GM18873 (cell line): ENCODE measurements around the gene NANOG.
"Not testable (repeated sequence)": the region's sequence is repeated elsewhere in the genome, so short reads cannot be mapped to it uniquely, and the experiment has no call there.

Experiments
- ATAC-seq: cut with Tn5 transposase; IDR thresholded peaks from one replicate; pipeline ENCODE4 v1.9.1; 2021; ENCODE audit warnings: mild to moderate bottlenecking, moderate library complexity, moderate number of reproducible peaks; ENCODE audit not compliant: unreplicated experiment, low FRiP score

The NANOG gene

GRCh38 chr12:7798750-7799308, 9.6 kb downstream of the NANOG start:
- ATAC-seq = not testable (repeated sequence)

DNA sequence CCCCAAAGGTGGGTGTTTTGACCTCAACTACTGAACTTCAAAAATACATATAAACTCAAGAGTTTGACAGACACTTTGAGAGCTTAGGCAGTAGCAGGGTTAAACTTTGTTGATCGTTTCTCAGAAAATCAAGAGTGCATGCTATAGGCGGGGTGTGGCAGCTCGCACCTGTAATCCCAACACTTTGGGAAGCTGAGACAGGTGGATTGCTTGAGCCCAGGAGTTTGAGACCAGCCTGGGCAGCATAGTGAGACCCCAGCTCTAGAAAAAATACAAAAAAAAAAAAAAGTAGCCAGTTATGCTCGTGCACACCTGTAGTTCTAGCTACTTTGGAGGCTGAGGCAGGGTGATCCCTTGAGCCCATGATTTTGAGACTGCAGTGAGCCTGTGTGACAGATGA, 12.3 kb downstream of the NANOG start:
- ATAC-seq = no peak

- ATAC-seq = not testable (repeated sequence)
These were observed 17.1 kb downstream of the NANOG start for GRCh38 chr12:7806319-7806718.

DNA sequence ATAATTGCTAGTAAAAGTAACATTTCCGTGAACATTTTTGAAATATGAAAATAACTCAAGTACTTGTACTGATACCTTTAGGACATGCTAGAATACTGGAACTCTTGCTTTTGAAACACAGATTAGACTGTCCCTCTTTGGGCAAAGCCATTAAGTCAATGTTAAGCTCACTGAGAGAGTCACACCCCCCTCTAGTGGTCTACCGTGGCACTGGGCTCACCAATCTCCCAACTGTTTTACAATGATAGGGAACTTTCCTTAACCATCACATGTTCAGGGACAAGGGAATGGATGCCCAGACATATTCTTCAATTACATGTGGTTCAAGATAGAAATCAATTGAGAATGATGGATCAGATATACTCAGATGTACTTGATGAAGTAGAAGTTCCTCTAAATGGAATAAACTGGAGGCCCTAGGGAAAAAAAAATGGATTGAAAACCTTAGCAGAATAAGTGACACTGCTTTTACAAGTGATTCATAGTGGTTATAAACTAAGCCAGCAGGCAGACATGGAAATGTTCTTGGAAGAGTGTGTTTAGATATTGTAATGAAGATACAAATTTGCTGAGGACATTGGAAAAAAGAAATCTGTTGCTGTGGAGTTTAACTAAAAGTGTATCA, 17.8 kb downstream of the NANOG start:
- no peak for ATAC-seq

- ATAC-seq = not testable (repeated sequence)
These were observed 36.6 kb downstream of the NANOG start for GRCh38 chr12:7825754-7826153.

DNA sequence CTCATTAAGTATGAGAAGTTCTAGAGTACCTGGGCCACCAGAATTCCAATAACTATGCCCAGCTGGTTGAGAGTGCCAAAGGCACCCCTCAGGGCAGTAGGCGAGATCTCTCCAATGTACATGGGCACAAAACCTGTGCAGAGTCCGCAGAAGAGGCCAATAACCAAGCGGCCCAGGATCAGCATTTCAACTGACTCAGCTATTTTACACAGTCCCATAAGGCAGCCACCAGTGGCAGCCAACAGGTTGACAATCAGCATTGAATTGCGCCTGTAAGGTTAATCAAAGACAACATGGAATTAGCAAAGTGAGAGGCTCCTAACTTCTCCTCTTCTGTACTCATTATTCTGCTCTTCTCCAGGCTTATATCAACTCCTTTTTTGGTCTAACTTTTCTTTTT, 40.5 kb downstream of the NANOG start:
- ATAC-seq = not testable (repeated sequence)

DNA sequence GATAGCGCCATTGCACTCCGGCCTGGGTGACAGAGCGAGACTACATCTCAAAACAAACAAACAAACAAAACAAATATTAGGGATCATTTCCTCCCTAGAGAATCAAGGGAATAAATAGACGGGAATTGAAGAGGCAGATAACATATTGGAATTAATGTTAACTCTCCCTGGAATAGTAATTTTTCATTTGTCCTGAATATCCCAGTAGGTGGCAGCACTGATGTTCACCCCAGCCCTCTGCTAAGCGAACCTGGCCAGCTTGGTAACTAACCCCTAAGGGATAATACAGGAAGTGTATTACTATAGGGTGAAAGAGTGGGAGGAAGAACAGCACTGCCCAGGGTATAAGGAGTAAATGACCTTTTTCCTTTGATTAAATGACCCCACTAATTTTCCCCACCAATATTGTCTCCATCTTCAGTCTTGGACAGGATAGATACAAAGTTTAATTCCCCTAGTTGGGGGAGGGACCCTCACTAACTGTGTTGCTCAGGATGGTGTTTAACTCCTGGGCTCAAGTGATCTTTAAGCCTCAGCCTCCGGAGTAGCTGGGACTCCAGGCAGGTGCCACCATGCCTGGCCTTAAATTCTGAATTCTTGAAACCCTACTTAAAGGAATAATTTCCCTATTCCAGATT, 43.0 kb downstream of the NANOG start:
- ATAC-seq = no peak

DNA sequence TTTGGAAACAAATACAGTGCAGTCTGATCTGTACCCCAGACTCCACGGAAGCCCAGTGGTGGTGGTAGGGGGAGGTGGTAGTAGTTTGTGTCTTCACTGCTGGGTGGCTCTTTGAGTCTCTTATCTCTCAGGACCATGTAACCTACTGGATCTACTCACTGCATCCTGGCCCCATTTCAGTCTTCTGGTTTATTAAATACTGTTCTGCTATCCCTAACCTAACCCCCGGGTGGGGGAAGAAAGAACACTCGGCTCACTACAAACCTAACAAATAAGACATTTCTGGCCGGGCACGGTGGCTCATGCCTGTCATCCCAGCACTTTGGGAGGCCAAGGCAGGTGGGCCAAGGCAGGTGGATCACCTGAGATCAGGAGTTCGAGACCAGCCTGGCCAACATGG, 44.0 kb downstream of the NANOG start:
- not testable (repeated sequence) for ATAC-seq

- no peak for ATAC-seq
These were observed 44.6 kb downstream of the NANOG start for GRCh38 chr12:7833831-7834230.

GRCh38 chr12:7834701-7835100, 45.5 kb downstream of the NANOG start:
- ATAC-seq = no peak

DNA sequence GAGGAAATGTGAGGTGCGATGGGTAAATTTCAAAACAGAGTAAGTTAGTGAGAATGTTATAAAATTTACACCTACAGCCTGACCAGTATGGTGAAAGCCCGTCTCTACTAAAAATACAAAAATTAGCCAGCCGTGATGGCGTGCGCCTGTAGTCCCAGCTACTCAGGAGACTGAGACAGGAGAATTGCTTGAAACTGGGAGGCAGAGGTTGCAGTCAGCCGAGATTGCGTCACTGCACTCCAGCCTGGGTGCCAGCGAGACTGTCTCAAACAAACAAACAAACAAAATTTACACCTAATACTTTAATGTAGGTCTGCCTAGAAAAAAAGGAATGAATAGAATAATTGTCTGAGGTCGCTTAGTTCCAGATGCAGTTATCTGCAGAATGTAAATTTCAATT, 45.9 kb downstream of the NANOG start:
- ATAC-seq = no peak

- no peak for ATAC-seq
These were observed 46.6 kb downstream of the NANOG start for GRCh38 chr12:7835766-7836165.

GRCh38 chr12:7837366-7837765, 48.2 kb downstream of the NANOG start:
- no peak for ATAC-seq

DNA sequence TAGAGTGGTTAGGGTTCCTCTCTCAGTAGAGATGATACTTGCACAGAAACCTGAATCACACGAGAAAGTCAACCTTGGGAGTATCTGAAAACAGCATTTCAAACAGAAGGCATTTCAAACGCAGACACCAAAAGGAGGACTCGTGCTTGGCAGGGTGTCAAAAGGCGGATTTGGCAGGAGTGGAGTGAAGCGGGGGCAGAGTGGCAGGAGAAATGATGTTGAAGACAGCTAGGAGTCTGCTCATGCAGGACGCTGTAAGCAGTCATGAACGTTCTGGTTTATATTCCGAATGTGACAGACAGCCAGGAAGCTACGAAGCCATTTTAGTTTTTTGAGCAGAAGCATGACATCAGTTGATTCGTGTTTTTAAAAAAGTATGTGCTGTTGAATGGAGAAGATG, 50.0 kb downstream of the NANOG start:
- ATAC-seq = not testable (repeated sequence)

DNA sequence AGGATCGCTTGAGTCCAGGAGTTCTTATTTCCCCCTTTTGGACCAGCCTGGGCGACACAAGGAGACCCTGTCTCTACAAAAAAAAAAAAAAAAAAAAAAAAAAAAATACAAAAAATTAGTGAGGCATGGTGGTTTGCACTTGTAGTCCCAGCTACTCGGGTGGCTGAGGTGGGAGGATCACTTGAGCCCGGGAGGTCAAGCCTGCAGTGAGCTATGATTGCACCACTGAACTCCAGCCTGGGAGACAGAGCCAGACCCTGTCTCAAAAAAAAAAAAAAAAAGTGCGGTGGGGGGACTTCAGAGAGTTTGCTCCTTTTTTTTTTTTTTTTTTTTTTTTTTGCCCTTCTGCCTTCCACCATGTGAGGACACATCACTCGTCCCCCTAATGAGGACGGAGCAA, 50.6 kb downstream of the NANOG start:
- not testable (repeated sequence) for ATAC-seq

DNA sequence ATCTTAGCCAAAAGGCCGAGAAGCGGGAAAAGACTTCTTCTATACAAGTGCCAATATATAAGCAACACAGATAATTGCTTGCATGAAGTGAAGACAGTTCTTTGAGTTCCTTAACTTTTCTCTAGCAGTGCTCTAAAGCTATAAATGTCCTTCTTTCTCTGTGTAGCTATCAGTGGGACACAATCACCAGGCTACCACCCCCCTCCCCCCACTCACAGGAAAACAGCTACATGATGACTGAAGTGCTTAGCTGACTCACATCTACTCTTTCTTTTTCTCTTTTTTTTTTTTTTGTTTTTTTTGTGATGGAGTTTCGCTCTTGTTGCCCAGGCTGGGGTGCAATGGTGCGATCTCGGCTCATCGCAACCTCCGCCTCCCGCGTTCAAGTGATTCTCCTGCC, 53.2 kb downstream of the NANOG start:
- not testable (repeated sequence) for ATAC-seq

DNA sequence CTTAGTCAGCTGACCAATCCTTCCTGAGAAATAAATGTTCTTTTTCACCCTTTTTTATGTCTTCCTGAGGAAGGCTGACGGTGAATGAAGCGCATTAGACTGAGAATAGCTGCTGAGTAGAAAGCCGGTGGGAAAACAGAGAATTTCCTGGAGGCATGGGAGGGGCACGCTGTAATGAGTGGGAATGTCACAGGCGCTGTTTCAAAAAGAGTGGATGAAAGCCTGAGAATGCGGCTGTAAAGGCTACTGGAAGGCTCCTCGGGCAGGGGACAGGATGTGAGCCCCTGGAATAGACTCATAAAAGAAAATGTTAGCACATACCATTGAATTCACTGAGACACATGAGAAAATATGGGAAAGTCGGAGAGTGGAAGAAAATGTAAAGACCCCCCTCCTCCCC, 53.9 kb downstream of the NANOG start:
- not testable (repeated sequence) for ATAC-seq

DNA sequence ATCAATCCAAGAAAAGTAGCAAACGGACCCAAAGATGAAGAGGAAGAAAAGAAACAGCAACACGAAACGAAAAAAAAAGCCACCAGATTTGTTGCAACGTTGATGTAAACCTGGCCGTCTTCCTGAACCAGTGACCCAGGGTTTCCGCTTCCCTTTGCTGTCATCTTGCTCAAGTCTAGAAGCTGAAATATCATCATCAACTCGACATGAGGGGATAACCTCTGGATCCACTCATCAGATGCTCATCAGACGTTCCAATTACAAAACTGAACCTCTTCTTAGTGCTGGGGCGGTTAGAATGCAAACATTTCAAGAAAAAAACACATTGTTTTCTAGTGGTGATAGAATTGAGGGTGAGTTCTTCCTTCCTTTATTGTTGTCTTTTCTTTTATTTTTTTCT, 54.4 kb downstream of the NANOG start:
- not testable (repeated sequence) for ATAC-seq

DNA sequence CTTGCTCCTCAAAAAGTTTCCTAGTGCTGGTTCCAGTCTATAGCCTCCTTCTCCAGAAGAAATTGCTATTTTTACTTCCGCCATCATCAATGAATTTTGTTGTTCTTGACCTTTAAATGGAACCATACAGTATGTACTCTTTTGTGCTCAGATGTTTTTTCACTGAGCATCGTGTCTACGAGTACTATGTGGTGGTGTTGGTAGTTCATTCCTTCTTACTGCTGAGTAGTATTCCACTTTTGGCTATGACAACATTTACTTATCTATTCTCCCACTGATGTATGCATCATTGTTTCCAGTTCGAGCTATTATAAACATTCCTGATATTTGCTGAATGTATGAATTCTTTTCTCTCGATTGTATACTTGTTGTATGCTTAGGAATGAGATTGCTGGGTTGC, 54.9 kb downstream of the NANOG start:
- no peak for ATAC-seq

- not testable (repeated sequence) for ATAC-seq
These were observed 58.3 kb downstream of the NANOG start for GRCh38 chr12:7847226-7848097.

DNA sequence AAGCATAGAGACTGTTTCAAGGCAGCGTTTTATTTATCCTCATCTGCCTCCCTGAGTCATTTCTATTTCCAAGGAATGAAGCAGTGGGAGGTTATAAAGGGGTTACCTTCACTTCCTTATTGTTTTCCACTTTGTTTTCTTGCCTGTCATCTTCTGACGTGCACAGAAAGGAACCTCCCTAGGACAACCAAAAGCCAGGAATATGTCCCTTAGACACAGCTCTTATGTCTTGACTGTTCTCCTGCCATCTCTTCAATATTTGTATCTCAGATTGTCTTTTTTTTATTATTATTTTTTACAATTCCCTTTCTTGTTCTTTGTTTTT, 58.9 kb downstream of the NANOG start:
- ATAC-seq = not testable (repeated sequence)
